Endodermal cell (in vitro differentiated cells): ENCODE results near the gene KLHL24. TPM values are rescaled to one million over a fixed set of nuclear protein-coding genes. Genes with fewer than 3 reads are reported as not detected.
A peak's percentile ranks its signal among the peaks of the same experiment; 100 is the strongest.

Source experiments
- DNase-seq: peaks from one replicate; pipeline ENCODE4 v3.0.0-alpha.2; 2017
- H3K27ac ChIP-seq: 2 replicates; pipeline ENCODE4 v1.5.1; 2013; ENCODE audit warnings: mild to moderate bottlenecking, low read depth, low read length, moderate library complexity
- H3K27me3 ChIP-seq: 2 replicates; pipeline ENCODE4 v1.6.1; 2013; ENCODE audit warnings: mild to moderate bottlenecking, low read length, moderate library complexity; ENCODE audit not compliant: insufficient read depth, control insufficient read depth, poor library complexity, severe bottlenecking
- H3K36me3 ChIP-seq: 2 replicates; pipeline ENCODE4 v1.7.0; 2013; ENCODE audit warnings: mild to moderate bottlenecking, low read length, moderate library complexity; ENCODE audit not compliant: control insufficient read depth, insufficient read depth
- H3K4me1 ChIP-seq: one replicate; pipeline ENCODE4 v1.7.0; 2013; ENCODE audit warnings: low read length; ENCODE audit not compliant: control insufficient read depth, insufficient read depth
- H3K4me3 ChIP-seq: 2 replicates; pipeline ENCODE4 v1.5.1; 2013; ENCODE audit warnings: mild to moderate bottlenecking, low read length, moderate library complexity
- H3K9ac ChIP-seq: 2 replicates; pipeline ENCODE4 v1.6.1; 2013; ENCODE audit warnings: mild to moderate bottlenecking, low read length, moderate library complexity; ENCODE audit not compliant: poor library complexity, severe bottlenecking; ENCODE audit errors: extremely low read depth
- H3K9me3 ChIP-seq: 2 replicates; pipeline ENCODE4 v1.6.1; 2013; ENCODE audit warnings: mild to moderate bottlenecking, low read length, moderate library complexity; ENCODE audit not compliant: control insufficient read depth
- H3K27ac Mint-ChIP-seq: 2 replicates; pipeline ENCODE4 v1.8.0; 2020; ENCODE audit warnings: mixed read lengths
- H3K27me3 Mint-ChIP-seq: 2 replicates; pipeline ENCODE4 v1.8.0; 2021; ENCODE audit warnings: mild to moderate bottlenecking, mixed read lengths; ENCODE audit not compliant: insufficient read depth
- H3K36me3 Mint-ChIP-seq: 2 replicates; pipeline ENCODE4 v1.8.0; 2020; ENCODE audit warnings: low read depth, mixed read lengths
- H3K4me1 Mint-ChIP-seq: 2 replicates; pipeline ENCODE4 v1.8.0; 2020; ENCODE audit warnings: mixed read lengths
- H3K4me3 Mint-ChIP-seq: 2 replicates; pipeline ENCODE4 v1.8.0; 2020; ENCODE audit warnings: mild to moderate bottlenecking, moderate library complexity, mixed read lengths
- H3K9me3 Mint-ChIP-seq: 2 replicates; pipeline ENCODE4 v1.8.0; 2020; ENCODE audit warnings: mild to moderate bottlenecking, mixed read lengths
- WGBS, 2 experiments: methylation state at CpG; one replicate each; pipeline versions ENCODE4 v1.1.5 to v1.1.7; 2013; ENCODE audit warnings: missing lambda C conversion rate in 2 of 2, mixed read lengths in 1 of 2; ENCODE audit not compliant: insufficient coverage in 1 of 2, insufficient read length in 1 of 2; 5-methylcytosine and 5-hydroxymethylcytosine counted together
- long read RNA-seq, 4 experiments: library from polyadenylated mRNA in 2 of 4; library from RNA in 1 of 4; library from capped mRNA in 1 of 4; stranded (forward) in 3 of 4; unstranded in 1 of 4; transcript quantifications; one replicate each; pipeline ENCODE4 v2.0.0, GENCODE V29; 2020 to 2021; ENCODE audit warnings: inconsistent platforms in 1 of 4
- polyA plus RNA-seq, 2 experiments: library from polyadenylated mRNA; stranded (reverse); fragments of 50-300 nt; gene quantifications; one replicate each; pipeline ENCODE4 v1.2.3, GENCODE V29; 2013
- total RNA-seq, 2 donors: library from RNA; stranded (reverse); fragmentation: NEBNext Ultra II Directional in 1 of 2; extraction: Animal tissue kit (Norgen Biotek cat#: 25700) in 1 of 2; gene quantifications; 2 replicates in 1 of 2; 3 replicates in 1 of 2; pipeline ENCODE4 v1.2.1, GENCODE V29; 2021
- TF ChIP-seq, protein P1 (sequence below): fragments of 200-600 bp; sonication (generic); conservative IDR thresholded peaks from 2 replicates; pipeline ENCODE4 v1.5.0; 2021; ENCODE audit warnings: antibody characterized with exemption, mild to moderate bottlenecking

The KLHL24 gene, protein sequence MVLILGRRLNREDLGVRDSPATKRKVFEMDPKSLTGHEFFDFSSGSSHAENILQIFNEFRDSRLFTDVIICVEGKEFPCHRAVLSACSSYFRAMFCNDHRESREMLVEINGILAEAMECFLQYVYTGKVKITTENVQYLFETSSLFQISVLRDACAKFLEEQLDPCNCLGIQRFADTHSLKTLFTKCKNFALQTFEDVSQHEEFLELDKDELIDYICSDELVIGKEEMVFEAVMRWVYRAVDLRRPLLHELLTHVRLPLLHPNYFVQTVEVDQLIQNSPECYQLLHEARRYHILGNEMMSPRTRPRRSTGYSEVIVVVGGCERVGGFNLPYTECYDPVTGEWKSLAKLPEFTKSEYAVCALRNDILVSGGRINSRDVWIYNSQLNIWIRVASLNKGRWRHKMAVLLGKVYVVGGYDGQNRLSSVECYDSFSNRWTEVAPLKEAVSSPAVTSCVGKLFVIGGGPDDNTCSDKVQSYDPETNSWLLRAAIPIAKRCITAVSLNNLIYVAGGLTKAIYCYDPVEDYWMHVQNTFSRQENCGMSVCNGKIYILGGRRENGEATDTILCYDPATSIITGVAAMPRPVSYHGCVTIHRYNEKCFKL
- 10 to 100 TPM; 29.9 to 39.9 TPM for total RNA-seq
- polyA plus RNA-seq (2013, experiment 1 of 2), result 38.5 TPM
- polyA plus RNA-seq (2013, experiment 2 of 2), result 33.0 TPM
- long read RNA-seq, experiment 1, partial matches to known transcripts, result 1 of 7 reads
- long read RNA-seq, experiment 1, other reads (novel, unspliced or antisense), result 6 of 7 reads
- long read RNA-seq, experiment 2, transcript KLHL24-201 (8 exons, 2,345 nt), result major isoform, 10 of 45 reads
- long read RNA-seq, experiment 2, partial matches to known transcripts, result 5 of 45 reads
- long read RNA-seq, experiment 2, other reads (novel, unspliced or antisense), result 30 of 45 reads
- long read RNA-seq, experiment 3, full-length matches to known transcripts, result 43 of 88 reads
- long read RNA-seq, experiment 3, partial matches to known transcripts, result 4 of 88 reads
- long read RNA-seq, experiment 3, other reads (novel, unspliced or antisense), result 41 of 88 reads
- long read RNA-seq, experiment 4, transcript KLHL24-201 (8 exons, 2,345 nt), result major isoform, 8 of 18 reads
- long read RNA-seq, experiment 4, partial matches to known transcripts, result 1 of 18 reads
- long read RNA-seq, experiment 4, other reads (novel, unspliced or antisense), result 9 of 18 reads

DNA sequence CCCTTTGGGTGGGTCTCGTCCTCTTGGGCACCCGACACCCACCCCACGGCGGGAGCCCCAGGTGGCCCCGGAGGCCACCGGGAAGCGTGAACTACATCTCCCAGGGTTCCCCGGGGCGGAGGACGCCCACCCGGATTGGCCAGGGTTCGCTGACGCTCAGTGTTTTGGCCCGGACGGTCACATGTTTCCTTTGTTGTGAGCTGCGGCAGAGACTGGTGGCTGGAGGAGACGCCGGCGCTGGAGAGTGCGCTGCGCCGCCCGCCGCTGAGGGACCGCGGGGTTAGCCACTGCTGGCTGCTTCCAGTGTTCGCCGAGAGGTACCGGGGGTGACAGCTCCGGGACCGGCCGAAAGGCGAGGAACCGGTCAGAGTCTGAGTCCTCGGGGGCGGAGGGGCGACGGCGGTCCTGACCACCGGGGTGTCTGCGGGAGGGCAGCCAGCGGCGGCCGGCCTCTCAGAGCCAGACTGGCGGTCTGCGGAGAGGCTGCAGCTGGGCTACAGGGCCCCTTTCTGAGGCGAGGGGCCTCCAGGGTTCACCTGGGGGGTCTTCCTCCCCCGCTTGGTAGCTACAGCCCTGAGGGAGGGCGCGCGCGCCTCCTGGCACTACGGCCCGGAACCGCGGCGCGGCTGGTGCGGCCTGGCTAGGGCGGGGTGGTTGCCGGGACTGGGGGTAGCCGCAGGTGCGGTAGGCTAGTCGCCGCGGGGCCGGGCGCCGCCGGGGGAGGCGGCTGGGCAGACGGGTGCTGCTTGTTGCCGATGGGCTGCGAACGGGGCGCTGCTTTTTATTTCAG, at the start of gene KLHL24:
KLHL24 (plus strand) TSS at position 193 of the 790 bp plus-strand sequence. CDS start 14,734 bp downstream, outside the sequence.
- WGBS, 2 experiments, result 0 to 1% methylated on average over 25 to 76 of the region's 76 CpGs
- Histone ChIP-seq H3K9me3 (no peaks in the 10 kb centered on the region), H3K9ac (peak within 1 kb of the TSS; percentile 99), H3K4me1 (no peaks in the 10 kb centered on the region), H3K4me3 (peak within 1 kb of the TSS; percentile 94), H3K36me3 (no peaks in the 10 kb centered on the region), H3K27me3 (no peaks in the 10 kb centered on the region), H3K27ac (peak within 1 kb of the TSS; percentile 100)
- peak; percentile 97 for DNase-seq
- Mint-ChIP-seq H3K27me3 (no peaks in the 10 kb centered on the region), H3K9me3 (no peaks in the 10 kb centered on the region), H3K36me3 (no peaks in the 10 kb centered on the region), H3K4me1 (peaks cover 6% of the 10 kb centered on the region), H3K4me3 (peak within 1 kb of the TSS; percentile 81), H3K27ac (peak within 1 kb of the TSS; percentile 94)
- TF ChIP-seq, protein P1, sequence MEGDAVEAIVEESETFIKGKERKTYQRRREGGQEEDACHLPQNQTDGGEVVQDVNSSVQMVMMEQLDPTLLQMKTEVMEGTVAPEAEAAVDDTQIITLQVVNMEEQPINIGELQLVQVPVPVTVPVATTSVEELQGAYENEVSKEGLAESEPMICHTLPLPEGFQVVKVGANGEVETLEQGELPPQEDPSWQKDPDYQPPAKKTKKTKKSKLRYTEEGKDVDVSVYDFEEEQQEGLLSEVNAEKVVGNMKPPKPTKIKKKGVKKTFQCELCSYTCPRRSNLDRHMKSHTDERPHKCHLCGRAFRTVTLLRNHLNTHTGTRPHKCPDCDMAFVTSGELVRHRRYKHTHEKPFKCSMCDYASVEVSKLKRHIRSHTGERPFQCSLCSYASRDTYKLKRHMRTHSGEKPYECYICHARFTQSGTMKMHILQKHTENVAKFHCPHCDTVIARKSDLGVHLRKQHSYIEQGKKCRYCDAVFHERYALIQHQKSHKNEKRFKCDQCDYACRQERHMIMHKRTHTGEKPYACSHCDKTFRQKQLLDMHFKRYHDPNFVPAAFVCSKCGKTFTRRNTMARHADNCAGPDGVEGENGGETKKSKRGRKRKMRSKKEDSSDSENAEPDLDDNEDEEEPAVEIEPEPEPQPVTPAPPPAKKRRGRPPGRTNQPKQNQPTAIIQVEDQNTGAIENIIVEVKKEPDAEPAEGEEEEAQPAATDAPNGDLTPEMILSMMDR, result peak; percentile 37

DNA sequence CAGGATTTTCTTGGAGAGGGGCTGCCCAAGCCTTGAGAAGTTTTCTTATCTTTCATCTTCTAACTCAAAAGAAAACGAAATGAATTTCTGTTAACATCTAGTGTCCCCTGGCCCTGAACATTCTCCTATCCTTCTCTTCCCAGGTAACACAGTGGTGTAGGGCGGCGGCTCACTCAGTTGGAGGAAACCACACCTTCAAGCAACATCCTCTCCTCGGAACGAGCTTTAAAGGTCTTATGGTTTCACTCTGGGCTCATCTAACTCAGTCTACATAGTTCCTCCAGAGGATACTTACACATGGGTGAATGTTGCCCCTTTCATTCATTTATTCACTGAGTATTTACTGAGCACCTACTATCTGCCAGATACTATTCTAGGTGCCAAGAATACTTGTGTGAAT, 48.9 kb upstream of the KLHL24 start:
- no peaks in the 10 kb centered on the region for H3K9me3 ChIP-seq
- H3K9me3 Mint-ChIP-seq, result no peaks in the 10 kb centered on the region
- H3K36me3 ChIP-seq, result no peaks in the 10 kb centered on the region
- peaks cover 22% of the 10 kb centered on the region for H3K4me1 ChIP-seq
- H3K27ac Mint-ChIP-seq, result no peak overlapping the region
- no peak overlapping the region for H3K9ac ChIP-seq
- H3K36me3 Mint-ChIP-seq, result no peaks in the 10 kb centered on the region
- TF ChIP-seq, protein P1, result no peak
- H3K4me3 Mint-ChIP-seq, result no peak overlapping the region
- no peak overlapping the region for H3K27ac ChIP-seq
- peaks cover 1% of the 10 kb centered on the region for H3K27me3 Mint-ChIP-seq
- WGBS, 2 experiments, result 88 to 95% methylated on average over 5 of the region's 5 CpGs
- no peak for DNase-seq
- H3K4me1 Mint-ChIP-seq, result peaks cover 36% of the 10 kb centered on the region
- H3K27me3 ChIP-seq, result no peaks in the 10 kb centered on the region
- H3K4me3 ChIP-seq, result no peak overlapping the region
